ENCODE measurements around the gene PSTK. TPM values are rescaled to one million over a fixed set of nuclear protein-coding genes. Genes with fewer than 3 reads are reported as not detected.
A peak's percentile ranks its signal among the peaks of the same experiment; 100 is the strongest.

The PSTK gene
- total and polyA plus RNA-seq, 2 of the 13 experiments (the other 11 are each of a cell fraction or from before 2014, with no cell fraction given) = 8.2 to 9.3 TPM

GRCh38 chr10:123008355-123009104 is 28.3 kb downstream of the PSTK start, which contains the start of the genes ACADSB and IKZF5 (continued):
- no peak for TF ChIP-seq MLXIP (CRISPR knock-in tag; IDR thresholded peaks at IDR 0.05; ENCODE audit: borderline replicate concordance)
- TF ChIP-seq PTBP1 (IDR thresholded peaks at IDR 0.05; ENCODE audit: low read depth, low read length, poor library complexity, severe bottlenecking) = no peak
- TF ChIP-seq ZNF674 (CRISPR knock-in tag; IDR thresholded peaks at IDR 0.05; ENCODE audit: low read depth) = no peak
- no peak for TF ChIP-seq GLMP (CRISPR knock-in tag; IDR thresholded peaks at IDR 0.05; ENCODE audit: borderline replicate concordance)
- TF ChIP-seq ZNF431 (CRISPR knock-in tag; IDR thresholded peaks at IDR 0.05; ENCODE audit: borderline replicate concordance, low read depth) = peak; percentile 79
- peak; percentile 83 for TF ChIP-seq CBX1 (IDR thresholded peaks at IDR 0.05; ENCODE audit: low read depth)
- 0 out of 2 replicates have a peak, but pooled peaks have one; percentile 23 for TF ChIP-seq TEF (CRISPR knock-in tag; IDR thresholded peaks at IDR 0.05)
- no peak for TF ChIP-seq CENPT (CRISPR knock-in tag; IDR thresholded peaks at IDR 0.05; ENCODE audit: low read depth)
- TF ChIP-seq ZNF530 (CRISPR knock-in tag; IDR thresholded peaks at IDR 0.05; ENCODE audit: low read depth) = no peak
- TF ChIP-seq TOPORS (CRISPR knock-in tag; IDR thresholded peaks at IDR 0.05) = peak; percentile 53; the same call in 1 of the 2 replicates
- TF ChIP-seq GZF1 (CRISPR knock-in tag; IDR thresholded peaks at IDR 0.05) = no peak
- no peak for TF ChIP-seq PCBP1 (IDR thresholded peaks at IDR 0.05; ENCODE audit: borderline replicate concordance, low read depth, low read length)
- TF ChIP-seq ZZZ3 (CRISPR knock-in tag; IDR thresholded peaks at IDR 0.05; ENCODE audit: borderline replicate concordance) = no peak
- peak; percentile 13; the same call in 1 of the 2 replicates for TF ChIP-seq THRA (CRISPR knock-in tag; IDR thresholded peaks at IDR 0.05; ENCODE audit: borderline replicate concordance)
- TF ChIP-seq ARID4A (CRISPR knock-in tag; IDR thresholded peaks at IDR 0.05; ENCODE audit: borderline replicate concordance) = peak; percentile 88
- TF ChIP-seq ZNF546 (CRISPR knock-in tag; conservative IDR thresholded peaks at IDR 0.05) = peak; percentile 44; the same call in 1 of the 2 replicates
- TF ChIP-seq ZNF737 (CRISPR knock-in tag; IDR thresholded peaks at IDR 0.05; ENCODE audit: borderline replicate concordance) = no peak; the same call in 1 of the 2 replicates
